GM21515 (cell line): Measurements from ENCODE around the gene RPS13.
"Not testable (repeated sequence)": the region's sequence is repeated elsewhere in the genome, so short reads cannot be mapped to it uniquely, and the experiment has no call there.

Source experiments
- ATAC-seq: cut with Tn5 transposase; IDR thresholded peaks from one replicate; pipeline ENCODE4 v1.9.1; 2021; ENCODE audit not compliant: unreplicated experiment

The RPS13 gene

DNA sequence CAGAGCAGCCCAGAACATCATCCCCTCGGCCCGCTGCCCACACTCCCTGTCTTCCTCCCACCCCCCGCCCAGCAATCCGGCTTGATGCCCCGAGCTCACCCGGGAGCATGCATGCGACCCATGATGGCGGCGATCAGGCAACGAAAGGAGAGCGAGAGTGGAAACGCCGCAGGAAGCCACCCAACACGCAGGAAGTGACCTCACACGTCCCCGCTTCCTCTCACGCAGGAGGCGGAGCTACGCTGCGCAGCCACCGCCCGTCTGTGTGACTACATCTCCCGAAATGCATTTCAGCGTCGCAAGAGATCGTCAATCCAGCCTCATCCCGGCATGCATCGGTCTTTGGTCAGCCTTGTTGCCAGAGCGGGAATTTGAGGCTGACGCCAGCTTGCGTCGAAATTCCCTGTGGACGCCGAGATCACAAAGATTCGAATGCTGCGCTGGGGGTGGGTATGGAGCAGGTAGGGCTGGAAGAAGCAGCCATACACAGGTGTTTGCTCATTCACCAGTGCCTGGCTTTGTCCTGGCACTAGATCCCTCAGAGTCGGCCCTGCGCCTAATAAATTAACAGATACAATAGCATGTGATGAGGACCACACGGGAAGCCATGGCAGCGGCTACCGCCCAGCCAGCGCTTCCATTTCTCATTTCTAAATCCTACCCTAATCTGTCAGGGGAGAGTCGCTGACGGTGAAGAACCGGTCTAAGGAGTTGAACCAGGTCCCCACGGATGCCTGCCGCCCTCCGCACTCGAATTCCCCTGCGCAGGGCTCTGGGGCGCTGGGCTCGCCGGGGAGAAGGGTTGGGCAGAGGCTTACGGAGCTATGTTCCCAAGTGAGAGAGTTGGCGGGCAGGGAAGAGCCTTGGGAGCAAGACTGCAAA, at the start of gene RPS13:
TSS of gene RPS13 (minus strand) at position 148 of the 882 bp plus-strand sequence. CDS start at position 122, 26 bp downstream.
- peak; percentile 96 for ATAC-seq

- no peak for ATAC-seq
Observed at GRCh38 chr11:17121981-17122380, 44.5 kb upstream of the RPS13 start.

GRCh38 chr11:17117262-17117661, 39.8 kb upstream of the RPS13 start:
- no peak for ATAC-seq

DNA sequence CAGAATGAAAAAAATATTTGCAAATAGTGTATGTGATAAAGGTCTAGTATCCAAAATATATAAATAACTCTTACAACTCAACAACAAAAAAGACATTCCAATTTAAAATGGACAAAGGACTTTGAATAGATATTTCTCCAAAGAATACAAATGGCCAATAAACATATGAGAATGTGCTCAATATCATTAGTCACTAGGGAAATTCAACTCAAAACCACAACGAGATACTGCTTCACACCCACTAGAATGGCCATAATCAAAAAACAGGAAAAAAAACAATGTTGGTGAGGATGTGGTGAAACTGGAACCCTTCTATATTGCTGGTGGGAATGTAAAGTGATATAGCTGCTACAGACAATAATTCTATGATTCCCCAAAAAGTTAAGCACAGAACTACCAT, 38.6 kb upstream of the RPS13 start:
- ATAC-seq, result no peak

DNA sequence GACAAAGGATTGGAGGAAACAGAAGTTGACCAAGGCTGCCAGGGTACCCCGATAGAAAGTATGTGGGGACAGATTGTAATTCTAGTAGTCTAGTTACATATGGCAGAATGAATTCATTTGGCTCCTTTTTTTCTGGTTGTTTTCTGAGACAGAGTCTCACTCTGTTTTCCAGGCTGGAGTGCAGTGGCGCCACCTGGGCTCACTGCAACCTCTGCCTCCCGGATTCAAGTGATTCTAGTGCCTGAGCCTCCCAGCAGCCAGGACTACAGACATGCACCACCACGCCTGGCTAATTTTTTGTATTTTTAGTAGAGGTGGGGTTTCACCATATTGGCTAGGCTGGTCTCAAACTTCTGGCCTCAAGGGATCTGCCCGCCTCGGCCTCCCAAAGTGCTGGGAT, 30.3 kb upstream of the RPS13 start:
- ATAC-seq, result not testable (repeated sequence)

DNA sequence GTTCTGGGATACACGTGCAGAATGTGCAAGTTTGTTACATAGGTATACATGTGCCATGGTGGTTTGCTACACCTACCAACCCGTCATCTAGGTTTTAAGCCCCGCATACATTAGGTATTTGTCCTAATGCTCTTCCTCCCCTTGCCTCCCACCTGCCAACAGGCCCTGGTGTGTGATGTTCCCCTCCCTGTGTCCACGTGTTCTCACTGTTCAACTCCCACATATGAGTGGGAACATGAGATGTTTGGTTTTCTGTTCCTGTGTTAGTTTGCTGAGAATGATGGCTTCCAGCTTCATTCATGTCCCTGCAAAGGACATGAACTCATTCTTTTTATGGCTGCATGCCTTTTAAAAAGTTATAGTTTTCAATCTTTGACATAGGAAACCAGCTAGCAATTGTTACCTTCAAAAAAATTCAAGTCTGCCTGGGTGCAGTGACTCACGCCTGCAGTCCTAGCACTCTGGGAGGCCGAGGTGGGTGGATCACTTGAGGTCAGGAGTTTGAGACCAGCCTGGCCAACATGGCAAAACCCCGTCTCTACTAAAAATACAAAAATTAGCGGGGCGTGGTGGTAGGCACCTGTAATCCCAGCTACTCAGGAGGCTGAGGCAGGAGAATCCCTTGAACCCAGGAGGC, 28.1 kb upstream of the RPS13 start:
- not testable (repeated sequence) for ATAC-seq

DNA sequence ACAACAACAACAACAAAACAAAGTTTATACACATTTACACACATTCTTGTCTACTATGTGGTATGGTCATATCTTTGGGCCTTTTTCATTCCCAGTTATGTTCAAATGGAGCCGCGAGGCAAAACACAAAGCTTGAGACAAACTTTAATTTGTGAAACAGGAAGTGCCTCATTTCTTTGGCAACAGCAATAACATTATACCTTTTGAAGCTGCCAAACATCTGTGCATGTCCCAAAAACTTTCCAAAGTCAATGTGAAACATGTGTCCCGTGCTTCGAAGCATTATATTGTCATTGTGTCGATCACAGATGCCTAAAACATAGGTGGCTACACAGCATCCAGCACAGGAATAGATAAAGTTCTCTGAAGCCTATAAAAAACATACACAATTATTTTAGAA, 25.0 kb upstream of the RPS13 start:
- ATAC-seq, result no peak

- no peak for ATAC-seq
Observed at GRCh38 chr11:17098658-17099057, 21.2 kb upstream of the RPS13 start.

- ATAC-seq, result no peak
Observed at GRCh38 chr11:17098038-17098437, 20.6 kb upstream of the RPS13 start.

DNA sequence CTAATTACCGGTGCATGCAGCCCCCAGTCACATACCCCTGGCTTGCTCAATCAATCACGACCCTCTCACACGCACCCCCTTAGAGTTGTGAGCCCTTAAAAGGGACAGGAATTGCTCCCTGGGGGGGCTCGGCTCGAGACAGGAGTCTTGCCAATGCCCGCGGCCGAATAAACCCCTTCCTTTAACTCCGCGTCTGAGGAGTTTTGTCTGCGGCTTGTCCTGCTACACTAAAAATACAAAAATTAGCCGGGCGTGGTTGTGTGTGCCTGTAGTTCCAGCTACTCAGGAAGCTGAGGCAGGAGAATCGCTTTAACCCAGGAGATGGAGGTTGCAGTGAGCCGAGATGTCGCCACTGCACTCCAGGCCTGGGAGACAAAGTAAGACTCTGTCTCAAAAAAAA, 8.5 kb upstream of the RPS13 start:
- ATAC-seq, result not testable (repeated sequence)

- ATAC-seq, result peak; percentile 5
Observed at GRCh38 chr11:17077240-17077519, 287 bp downstream of the RPS13 start.

DNA sequence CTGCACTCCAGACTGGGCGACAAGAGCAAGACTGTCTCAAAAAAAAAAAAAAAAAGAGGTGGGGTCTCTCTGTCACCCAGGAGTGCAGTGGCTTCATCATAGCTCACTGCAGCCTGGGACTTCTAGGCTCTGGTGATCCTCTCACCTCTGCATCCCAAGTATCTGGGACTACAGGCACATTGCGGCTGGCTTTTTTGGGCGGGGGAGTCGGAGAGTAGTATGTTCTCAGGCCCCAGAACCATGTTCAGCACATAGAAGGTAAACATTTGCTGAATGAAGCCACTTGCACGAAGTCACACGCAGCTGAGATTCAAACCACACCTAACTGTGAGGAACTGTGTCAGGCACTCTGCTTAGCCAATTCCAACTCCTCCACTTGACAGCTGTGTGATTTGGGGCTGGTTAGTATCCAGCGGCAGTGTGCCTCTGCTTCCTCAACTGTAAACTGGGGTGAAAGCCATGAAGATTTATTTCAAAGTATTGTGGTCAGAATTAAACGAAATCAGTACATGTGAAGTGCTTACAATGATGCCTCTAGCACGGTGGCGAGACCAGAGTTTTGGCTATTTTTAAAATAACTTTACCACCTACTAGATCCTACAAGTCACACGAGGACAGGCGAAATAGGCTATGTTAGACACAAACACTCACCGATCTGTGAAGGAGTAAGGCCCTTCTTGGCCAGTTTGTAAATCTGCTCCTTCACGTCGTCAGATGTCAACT, 789 bp downstream of the RPS13 start:
- no peak for ATAC-seq

DNA sequence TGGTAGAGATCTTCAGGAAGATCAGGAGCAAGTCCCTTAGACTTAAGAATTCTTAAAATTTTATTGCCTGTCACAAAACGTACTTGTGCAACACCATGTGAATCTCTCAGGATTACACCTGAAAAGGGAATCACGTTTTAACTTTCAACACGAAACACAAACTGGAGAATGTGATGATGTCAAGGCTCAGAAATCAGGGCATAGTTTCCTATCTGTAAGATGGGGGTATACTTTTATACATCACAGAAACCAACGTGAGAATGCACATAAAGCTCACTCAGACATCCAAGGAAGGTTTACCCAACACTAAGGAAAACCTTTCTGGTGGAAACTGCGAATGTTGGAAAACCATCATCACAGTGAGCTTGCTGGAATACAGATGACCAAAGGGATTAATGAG, 2.0 kb downstream of the RPS13 start:
- no peak for ATAC-seq

DNA sequence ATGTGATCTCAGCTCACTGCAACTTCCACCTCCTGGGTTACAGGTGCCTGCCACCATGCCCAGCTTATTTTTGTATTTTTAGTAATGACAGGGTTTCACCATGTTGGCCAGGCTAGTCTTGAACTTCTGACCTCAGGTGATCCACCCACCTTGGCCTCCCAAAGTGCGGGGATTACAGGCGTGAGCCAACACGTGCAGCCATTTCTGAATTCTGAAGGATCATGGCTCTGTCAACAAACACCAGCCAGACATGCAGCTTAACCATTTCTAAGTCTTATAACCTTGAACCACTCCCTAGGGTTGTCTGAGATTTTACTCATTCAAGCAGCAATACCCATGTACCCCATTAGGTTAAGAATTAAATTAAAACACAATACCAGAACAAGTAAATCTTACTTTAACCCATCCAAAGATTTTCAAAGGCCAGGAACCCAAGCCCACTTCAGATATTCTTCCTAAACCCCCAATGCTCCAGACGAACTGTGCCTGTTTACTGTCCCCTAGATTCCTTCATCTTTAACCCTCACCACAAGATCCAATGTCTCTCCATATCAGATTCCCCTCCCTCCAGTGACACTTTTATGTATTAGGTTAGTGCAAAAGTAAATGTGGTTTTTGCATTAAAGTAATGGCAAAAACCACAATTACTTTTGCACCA, 4.0 kb downstream of the RPS13 start:
- ATAC-seq, result no peak

GRCh38 chr11:17067417-17067816, 10.1 kb downstream of the RPS13 start:
- no peak for ATAC-seq

GRCh38 chr11:17066691-17067090, 10.8 kb downstream of the RPS13 start:
- no peak for ATAC-seq

DNA sequence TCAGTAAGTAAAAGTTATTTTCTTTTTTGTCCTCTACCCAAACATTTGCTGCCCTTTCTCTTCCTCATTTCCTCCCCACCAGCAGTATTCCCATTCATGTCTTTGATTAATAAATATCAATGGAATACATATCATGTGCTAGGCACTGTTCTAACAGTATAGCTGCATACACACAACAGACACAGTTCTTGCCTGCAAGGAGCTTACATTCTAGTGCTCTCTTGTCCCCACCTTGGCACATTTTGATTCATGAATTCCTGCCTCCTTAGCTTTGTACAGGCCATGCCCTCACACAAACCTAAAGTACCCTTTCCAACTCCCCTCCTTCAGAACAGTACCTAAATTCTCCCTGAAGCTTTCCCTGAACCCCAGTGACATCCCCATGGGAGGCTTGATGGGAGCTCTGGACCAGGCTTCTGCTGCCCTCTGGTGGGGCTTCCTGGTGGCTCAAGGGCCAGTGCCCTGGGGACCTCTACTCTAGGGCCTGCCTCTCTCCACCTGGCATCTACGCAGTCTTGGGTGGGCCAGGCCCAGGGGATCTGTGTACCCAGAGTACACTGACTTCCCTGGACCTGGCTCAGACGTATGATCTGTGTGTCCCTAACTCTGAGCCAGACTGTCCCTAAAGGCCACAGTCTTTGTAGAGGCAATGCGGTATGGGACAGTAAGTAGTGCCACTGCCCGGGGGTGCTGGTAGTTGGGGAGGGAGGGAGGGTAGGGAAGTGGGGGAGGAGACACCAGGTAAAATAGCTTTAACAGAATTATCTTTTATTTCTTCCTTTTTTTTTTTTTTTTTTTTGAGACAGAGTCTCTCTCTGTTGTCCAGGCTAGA, 14.1 kb downstream of the RPS13 start:
- peak; percentile 69 for ATAC-seq

DNA sequence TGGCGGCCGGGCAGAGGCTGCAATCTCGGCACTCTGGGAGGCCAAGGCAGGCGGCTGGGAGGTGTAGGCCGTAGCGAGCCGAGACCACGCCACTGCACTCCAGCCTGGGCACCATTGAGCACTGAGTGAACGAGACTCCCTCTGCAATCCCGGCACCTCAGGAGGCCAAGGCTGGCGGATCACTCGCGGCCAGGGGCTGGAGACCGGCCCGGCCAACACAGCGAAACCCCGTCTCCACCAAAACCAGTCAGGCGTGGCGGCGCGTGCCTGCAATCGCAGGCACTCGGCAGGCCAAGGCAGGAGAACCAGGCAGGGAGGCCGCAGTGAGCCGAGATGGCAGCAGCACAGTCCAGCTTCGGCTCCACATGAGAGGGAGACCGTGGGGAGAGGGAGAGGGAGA, 26.3 kb downstream of the RPS13 start:
- not testable (repeated sequence) for ATAC-seq

DNA sequence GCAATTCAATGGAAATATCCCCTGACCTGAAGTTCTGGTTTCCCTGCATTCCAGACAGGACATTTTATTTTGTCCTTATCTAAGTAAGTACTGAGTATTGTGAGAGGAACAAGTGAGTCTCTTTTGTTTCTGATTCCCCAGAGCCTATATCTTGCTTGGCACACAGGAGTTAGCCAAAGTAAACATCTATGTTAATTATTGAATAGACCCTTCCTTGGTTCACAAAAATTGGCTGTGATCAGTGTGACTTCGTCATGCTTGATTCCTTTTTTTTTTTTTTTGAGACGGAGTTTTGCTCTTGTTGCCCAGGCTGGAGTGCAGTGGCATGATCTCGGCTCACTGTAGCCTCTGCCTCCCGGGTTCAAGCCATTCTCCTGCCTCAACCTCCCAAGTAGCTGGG, 29.0 kb downstream of the RPS13 start:
- ATAC-seq, result not testable (repeated sequence)

- ATAC-seq, result no peak
Observed at GRCh38 chr11:17046690-17047089, 30.8 kb downstream of the RPS13 start.
